ENCODE results near the gene UBE2F.

The UBE2F gene

DNA sequence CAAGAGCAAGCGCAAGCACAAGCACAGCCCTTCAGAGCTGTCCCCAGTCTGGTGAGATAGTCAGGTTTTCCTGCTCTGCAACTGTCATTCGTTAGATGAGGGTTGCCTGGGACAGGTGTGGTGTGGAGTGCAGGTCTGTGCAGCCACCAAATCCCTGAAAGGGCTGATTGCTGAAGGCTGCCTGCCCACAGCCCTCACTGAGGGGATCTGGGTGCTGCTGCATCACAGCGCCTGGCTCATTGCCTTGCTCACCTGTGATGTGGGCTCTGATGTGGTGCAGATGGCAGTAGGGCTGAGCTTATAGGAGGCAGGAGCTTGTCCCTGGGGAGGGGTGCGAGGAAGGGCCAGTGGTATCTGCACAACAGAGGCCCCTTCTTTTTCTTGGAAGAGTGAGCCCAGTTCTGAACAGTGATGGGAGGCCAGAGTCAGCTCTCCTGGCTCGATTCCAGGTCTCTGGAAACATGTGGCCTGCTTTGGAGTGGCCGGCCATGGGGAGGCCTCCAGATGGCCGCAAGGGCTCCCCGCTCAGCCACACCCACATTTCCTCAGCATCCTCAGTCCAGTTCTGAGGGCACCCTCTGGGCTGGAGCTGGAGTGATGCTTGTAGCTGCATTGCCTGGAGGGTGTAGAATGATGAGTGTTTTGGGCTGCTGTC, 11.4 kb downstream of the UBE2F start:
- H3K4me3 ChIP-seq (ENCODE audit: low read depth, low read length) = peak overlapping the region; percentile 30
- no peak overlapping the region for H2AFZ ChIP-seq (ENCODE audit: insufficient read depth, low read length, poor library complexity)
- H3K9me3 ChIP-seq (ENCODE audit: insufficient read depth, low read depth, low read length) = no peaks in the 10 kb centered on the region
- no peak overlapping the region for H3K23ac ChIP-seq (ENCODE audit: low read length)
- no peak overlapping the region for H4K91ac ChIP-seq (ENCODE audit: low read depth, low read length)
- no peaks in the 10 kb centered on the region for H3K79me1 ChIP-seq (ENCODE audit: low read length)
- H3K79me2 ChIP-seq (ENCODE audit: control insufficient read depth, insufficient read depth, low read length, poor library complexity) = peaks cover 2% of the 10 kb centered on the region
- H3K4ac ChIP-seq (ENCODE audit: low read depth, low read length) = no peak overlapping the region
- DNase-seq = no peak
- H3K18ac ChIP-seq (ENCODE audit: low read length) = no peak overlapping the region
- no peak overlapping the region for H3K9ac ChIP-seq (ENCODE audit: low read length)
- H2AK5ac ChIP-seq (ENCODE audit: low read length) = no peak overlapping the region
- H4K12ac ChIP-seq (ENCODE audit: low read depth, low read length) = no peak overlapping the region
- WGBS (ENCODE audit: extremely low coverage, insufficient coverage, insufficient read length) = no CpG with 5 or more reads among the region's 8 CpGs
- no peak overlapping the region for H4K8ac ChIP-seq (ENCODE audit: low read depth, low read length)
- H3K14ac ChIP-seq (ENCODE audit: low read length) = no peak overlapping the region
- no peak overlapping the region for H3K4me2 ChIP-seq (ENCODE audit: low read length)
- peaks cover 14 to 25% of the 10 kb centered on the region in 2 experiments for H3K36me3 ChIP-seq (ENCODE audit: control insufficient read depth in 1 of 2, insufficient read depth in 2 of 2, low read length in 2 of 2)
- H3K27ac ChIP-seq (ENCODE audit: low read depth, low read length) = no peak overlapping the region
- H2BK12ac ChIP-seq (ENCODE audit: low read length) = no peak overlapping the region
- no peak overlapping the region for H2BK5ac ChIP-seq (ENCODE audit: low read depth, low read length, poor library complexity)
- H3K27me3 ChIP-seq (ENCODE audit: insufficient read depth, low read length) = no peaks in the 10 kb centered on the region
- H2BK120ac ChIP-seq (ENCODE audit: insufficient read depth, low read length, poor library complexity) = no peak overlapping the region
- no peaks in the 10 kb centered on the region for H3K4me1 ChIP-seq (ENCODE audit: control insufficient read depth in 1 of 2, insufficient read depth in 2 of 2, low read length in 2 of 2)

DNA sequence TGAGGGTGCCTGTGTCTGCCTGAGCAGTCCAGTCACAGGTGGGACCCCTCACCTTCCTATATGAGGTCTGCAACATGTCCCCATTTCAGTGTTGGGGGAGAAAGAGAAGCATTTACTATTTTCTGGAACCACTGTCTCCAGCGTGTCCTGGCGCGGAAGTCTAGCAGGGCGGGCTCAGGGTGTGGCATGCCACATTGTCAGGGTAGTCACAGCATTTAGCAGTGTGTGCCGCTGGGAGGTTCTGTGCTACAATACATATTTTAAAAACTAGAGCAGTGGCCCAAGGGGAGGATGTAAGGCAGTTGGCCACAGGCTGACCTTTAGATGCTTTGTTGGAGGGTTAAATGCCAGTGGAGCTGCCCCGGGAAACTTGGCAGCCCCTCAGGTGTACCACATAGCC, 12.5 kb downstream of the UBE2F start:
- Histone ChIP-seq H3K14ac (ENCODE audit: low read length) (no peak overlapping the region), H3K9me3 (ENCODE audit: insufficient read depth, low read depth, low read length) (no peaks in the 10 kb centered on the region), H3K27ac (ENCODE audit: low read depth, low read length) (no peak overlapping the region), H3K18ac (ENCODE audit: low read length) (no peak overlapping the region), H3K9ac (ENCODE audit: low read length) (no peak overlapping the region), H4K12ac (ENCODE audit: low read depth, low read length) (no peak overlapping the region), H3K27me3 (ENCODE audit: insufficient read depth, low read length) (no peaks in the 10 kb centered on the region), H2AFZ (ENCODE audit: insufficient read depth, low read length, poor library complexity) (no peak overlapping the region), H4K8ac (ENCODE audit: low read depth, low read length) (no peak overlapping the region), H4K91ac (ENCODE audit: low read depth, low read length) (no peak overlapping the region), H3K36me3 (ENCODE audit: control insufficient read depth in 1 of 2, insufficient read depth in 2 of 2, low read length in 2 of 2) (peaks cover 14 to 25% of the 10 kb centered on the region in 2 experiments), H2BK5ac (ENCODE audit: low read depth, low read length, poor library complexity) (no peak overlapping the region), H3K4me1 (ENCODE audit: control insufficient read depth in 1 of 2, insufficient read depth in 2 of 2, low read length in 2 of 2) (no peaks in the 10 kb centered on the region), H2BK120ac (ENCODE audit: insufficient read depth, low read length, poor library complexity) (no peak overlapping the region), H3K4me3 (ENCODE audit: low read depth, low read length) (no peak overlapping the region), H3K79me2 (ENCODE audit: control insufficient read depth, insufficient read depth, low read length, poor library complexity) (peaks cover 2% of the 10 kb centered on the region), H3K4ac (ENCODE audit: low read depth, low read length) (no peak overlapping the region), H3K79me1 (ENCODE audit: low read length) (no peaks in the 10 kb centered on the region), H2BK12ac (ENCODE audit: low read length) (no peak overlapping the region), H2AK5ac (ENCODE audit: low read length) (no peak overlapping the region), H3K4me2 (ENCODE audit: low read length) (no peak overlapping the region), H3K23ac (ENCODE audit: low read length) (no peak overlapping the region)
- DNase-seq = no peak
- WGBS (ENCODE audit: extremely low coverage, insufficient coverage, insufficient read length) = no CpG with 5 or more reads among the region's 6 CpGs

DNA sequence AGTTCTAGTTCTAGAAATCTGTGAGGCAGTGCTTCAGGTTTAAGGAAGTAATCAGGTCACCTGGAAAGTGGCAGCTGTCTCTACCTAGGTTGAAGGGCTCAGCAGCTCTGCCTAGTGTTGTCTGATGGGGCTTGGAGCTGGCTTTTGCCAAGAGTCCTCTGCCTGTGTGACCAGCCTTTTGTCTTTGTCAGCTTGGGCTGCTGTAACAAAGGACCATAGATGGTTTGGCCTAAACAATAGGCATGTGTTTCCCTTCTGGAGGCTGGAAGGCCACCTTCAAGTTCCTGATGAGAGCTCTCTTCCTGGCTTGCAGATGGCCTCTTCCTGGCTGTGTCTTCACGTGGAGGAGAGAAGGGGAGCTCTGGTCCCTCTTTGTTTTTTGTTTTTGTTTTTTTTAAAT, 13.3 kb downstream of the UBE2F start:
- peaks cover 12 to 25% of the 10 kb centered on the region in 2 experiments for H3K36me3 ChIP-seq (ENCODE audit: control insufficient read depth in 1 of 2, insufficient read depth in 2 of 2, low read length in 2 of 2)
- no peak overlapping the region for H2BK12ac ChIP-seq (ENCODE audit: low read length)
- WGBS (ENCODE audit: extremely low coverage, insufficient coverage, insufficient read length) = no CpG with 5 or more reads among the region's 1 CpG
- H3K4me3 ChIP-seq (ENCODE audit: low read depth, low read length) = no peak overlapping the region
- peaks cover 2% of the 10 kb centered on the region for H3K79me2 ChIP-seq (ENCODE audit: control insufficient read depth, insufficient read depth, low read length, poor library complexity)
- no peaks in the 10 kb centered on the region for H3K27me3 ChIP-seq (ENCODE audit: insufficient read depth, low read length)
- no peak for DNase-seq
- H3K9ac ChIP-seq (ENCODE audit: low read length) = no peak overlapping the region
- no peak overlapping the region for H2AK5ac ChIP-seq (ENCODE audit: low read length)
- no peak overlapping the region for H4K8ac ChIP-seq (ENCODE audit: low read depth, low read length)
- H3K18ac ChIP-seq (ENCODE audit: low read length) = no peak overlapping the region
- no peaks in the 10 kb centered on the region for H3K9me3 ChIP-seq (ENCODE audit: insufficient read depth, low read depth, low read length)
- no peak overlapping the region for H4K12ac ChIP-seq (ENCODE audit: low read depth, low read length)
- H3K79me1 ChIP-seq (ENCODE audit: low read length) = no peaks in the 10 kb centered on the region
- no peak overlapping the region for H3K4ac ChIP-seq (ENCODE audit: low read depth, low read length)
- no peaks in the 10 kb centered on the region for H3K4me1 ChIP-seq (ENCODE audit: control insufficient read depth in 1 of 2, insufficient read depth in 2 of 2, low read length in 2 of 2)
- no peak overlapping the region for H2BK5ac ChIP-seq (ENCODE audit: low read depth, low read length, poor library complexity)
- no peak overlapping the region for H2AFZ ChIP-seq (ENCODE audit: insufficient read depth, low read length, poor library complexity)
- no peak overlapping the region for H3K4me2 ChIP-seq (ENCODE audit: low read length)
- H3K14ac ChIP-seq (ENCODE audit: low read length) = no peak overlapping the region
- H2BK120ac ChIP-seq (ENCODE audit: insufficient read depth, low read length, poor library complexity) = no peak overlapping the region
- no peak overlapping the region for H3K23ac ChIP-seq (ENCODE audit: low read length)
- no peak overlapping the region for H3K27ac ChIP-seq (ENCODE audit: low read depth, low read length)
- no peak overlapping the region for H4K91ac ChIP-seq (ENCODE audit: low read depth, low read length)

DNA sequence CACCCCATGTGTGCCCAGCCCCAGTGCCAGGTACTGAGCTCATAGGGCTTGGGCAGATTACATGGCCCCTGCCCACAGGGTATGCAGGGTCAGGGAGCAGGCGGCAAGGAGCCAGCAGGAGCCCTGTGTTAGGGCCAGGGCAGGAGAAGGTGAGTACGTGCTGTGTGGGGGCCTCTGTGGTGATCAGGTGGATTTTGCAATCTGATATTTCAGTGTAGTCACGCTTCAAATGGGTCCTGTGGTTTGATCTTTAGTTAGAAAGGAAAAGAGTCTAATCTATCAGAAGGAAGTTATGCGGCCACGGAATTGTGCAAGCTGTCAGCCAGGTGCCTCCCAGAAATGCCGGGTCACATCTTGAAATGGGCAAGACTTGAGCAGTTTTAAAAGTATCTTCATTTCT, 13.9 kb downstream of the UBE2F start:
- H3K18ac ChIP-seq (ENCODE audit: low read length) = no peak overlapping the region

More for the DNA sequence above, 13.9 kb downstream of the UBE2F start:
- no peak overlapping the region for H3K9ac ChIP-seq (ENCODE audit: low read length)
- H2BK5ac ChIP-seq (ENCODE audit: low read depth, low read length, poor library complexity) = no peak overlapping the region
- H3K79me2 ChIP-seq (ENCODE audit: control insufficient read depth, insufficient read depth, low read length, poor library complexity) = peaks cover 2% of the 10 kb centered on the region
- DNase-seq = no peak
- peaks cover 9 to 19% of the 10 kb centered on the region in 2 experiments for H3K36me3 ChIP-seq (ENCODE audit: control insufficient read depth in 1 of 2, insufficient read depth in 2 of 2, low read length in 2 of 2)
- no peak overlapping the region for H3K4ac ChIP-seq (ENCODE audit: low read depth, low read length)
- H4K91ac ChIP-seq (ENCODE audit: low read depth, low read length) = no peak overlapping the region
- no peaks in the 10 kb centered on the region for H3K9me3 ChIP-seq (ENCODE audit: insufficient read depth, low read depth, low read length)
- H3K4me1 ChIP-seq (ENCODE audit: control insufficient read depth in 1 of 2, insufficient read depth in 2 of 2, low read length in 2 of 2) = no peaks in the 10 kb centered on the region
- no peak overlapping the region for H4K8ac ChIP-seq (ENCODE audit: low read depth, low read length)
- no peak overlapping the region for H3K23ac ChIP-seq (ENCODE audit: low read length)
- H4K12ac ChIP-seq (ENCODE audit: low read depth, low read length) = no peak overlapping the region
- no peak overlapping the region for H3K4me2 ChIP-seq (ENCODE audit: low read length)
- H2AFZ ChIP-seq (ENCODE audit: insufficient read depth, low read length, poor library complexity) = no peak overlapping the region
- H3K4me3 ChIP-seq (ENCODE audit: low read depth, low read length) = no peak overlapping the region
- no CpG with 5 or more reads among the region's 6 CpGs for WGBS (ENCODE audit: extremely low coverage, insufficient coverage, insufficient read length)
- H3K14ac ChIP-seq (ENCODE audit: low read length) = no peak overlapping the region
- H3K27ac ChIP-seq (ENCODE audit: low read depth, low read length) = no peak overlapping the region
- H3K27me3 ChIP-seq (ENCODE audit: insufficient read depth, low read length) = no peaks in the 10 kb centered on the region
- no peak overlapping the region for H2AK5ac ChIP-seq (ENCODE audit: low read length)
- H2BK12ac ChIP-seq (ENCODE audit: low read length) = no peak overlapping the region
- H3K79me1 ChIP-seq (ENCODE audit: low read length) = no peaks in the 10 kb centered on the region
- H2BK120ac ChIP-seq (ENCODE audit: insufficient read depth, low read length, poor library complexity) = no peak overlapping the region
